Sigmoid colon (tissue), 7 donors: ENCODE data around the gene ADCY2. TPM values are rescaled to one million over a fixed set of nuclear protein-coding genes. Genes with fewer than 3 reads are reported as not detected.

Experiments
- DNase-seq: peaks from one replicate; pipeline ENCODE4 v3.0.0-alpha.2; 2019
- H3K27ac ChIP-seq, 4 donors: fragments of 200-600 bp; sonication (generic); one replicate each; pipeline ENCODE4 v1.5.1; 2016 to 2019; ENCODE audit warnings: mild to moderate bottlenecking in 1 of 4
- H3K27me3 ChIP-seq, 3 donors: fragments of 200-600 bp; sonication (generic); one replicate each; pipeline ENCODE4 v1.5.1; 2019; ENCODE audit warnings: mild to moderate bottlenecking in 1 of 3
- H3K36me3 ChIP-seq, 4 donors: fragments of 200-600 bp; sonication (generic); one replicate each; pipeline ENCODE4 v1.5.1; 2016 to 2019
- H3K4me1 ChIP-seq, 4 donors: fragments of 200-600 bp; sonication (generic); one replicate each; pipeline ENCODE4 v1.5.1; 2017 to 2019
- H3K4me3 ChIP-seq, 4 donors: fragments of 200-600 bp; sonication (generic); one replicate each; pipeline ENCODE4 v1.5.1; 2017 to 2019; ENCODE audit warnings: mild to moderate bottlenecking in 2 of 4, moderate library complexity in 1 of 4
- H3K9me3 ChIP-seq, 4 donors: fragments of 200-600 bp in 3 of 4; sonication (generic) in 3 of 4; one replicate each; pipeline versions ENCODE4 v1.5.1 to v1.6.1; 2013 to 2019
- CTCF ChIP-seq, 4 experiments: fragments of 450-650 bp in 3 of 4; fragments of 200-600 bp in 1 of 4; IDR thresholded peaks; one replicate each; pipeline ENCODE4 v1.5.1; 2016 to 2019; ENCODE audit warnings: antibody characterized with exemption in 4 of 4, mild to moderate bottlenecking in 3 of 4, moderate library complexity in 2 of 4
- EP300 ChIP-seq, 4 donors: sonication (generic); formaldehyde crosslinking; IDR thresholded peaks; one replicate each; pipeline ENCODE4 v1.6.1; 2017; ENCODE audit warnings: antibody characterized with exemption in 4 of 4
- POLR2A ChIP-seq, 2 donors: fragments of 450-650 bp; IDR thresholded peaks; one replicate each; pipeline ENCODE4 v1.6.1; 2016; ENCODE audit warnings: antibody characterized with exemption in 2 of 2, mild to moderate bottlenecking in 2 of 2, moderate library complexity in 2 of 2
- POLR2AphosphoS5 ChIP-seq, 4 donors: sonication (generic); formaldehyde crosslinking; IDR thresholded peaks; one replicate each; pipeline ENCODE4 v1.6.1; 2017; ENCODE audit warnings: antibody characterized with exemption in 4 of 4
- WGBS, 2 donors: extraction: QIAGEN DNeasy Blood & Tissue Kit; methylation state at CpG; one replicate each; pipeline ENCODE4 v1.1.7; 2013; 5-methylcytosine and 5-hydroxymethylcytosine counted together
- intact Hi-C: fragments of 100-400 bp; cut with DNase I; formaldehyde crosslinking; loops from one replicate; pipeline ENCODE4 v1.15.1; 2023
- polyA plus RNA-seq, 3 donors: library from polyadenylated mRNA; stranded (reverse); fragments of 200-250 nt; gene quantifications; one replicate each; pipeline ENCODE4 v1.2.3, GENCODE V29; 2013
- total RNA-seq, 4 donors: library from RNA; depleted of rRNA; stranded (reverse); fragments of >200 nt; gene quantifications; one replicate each; pipeline ENCODE4 v1.1.0, GENCODE V29; 2016
- donor health status: healthy with polysubstance abuse.
- donor health status: Bipolar disorder and iron deficiency.
- donor health status: healthy.

Gene ADCY2
- total and polyA plus RNA-seq, 7 donors = 0.69 to 9.5 (median 4.4) TPM

- Histone ChIP-seq H3K27ac (no peak overlapping the region), H3K4me3 (no peak overlapping the region), H3K9me3 (no peaks in the 10 kb centered on the region), H3K4me1 (peaks cover 0 to 10% (median 0%) of the 10 kb centered on the region in 4 donors), H3K27me3 (no peaks in the 10 kb centered on the region), H3K36me3 (no peaks in the 10 kb centered on the region)
- intact Hi-C loops = no loop called here
- TF ChIP-seq EP300 (IDR thresholded peaks at IDR 0.05) (no peak), CTCF (IDR thresholded peaks at IDR 0.05) (no peak), POLR2AphosphoS5 (IDR thresholded peaks at IDR 0.05) (no peak), POLR2A (IDR thresholded peaks at IDR 0.05) (no peak)
- DNase-seq = no peak
- 83 to 84% methylated on average over 4 of the region's 4 CpGs for WGBS, 2 donors
Measured at GRCh38 chr5:7808998-7809397, 413.1 kb downstream of the ADCY2 start.

GRCh38 chr5:7811715-7812114 is 415.8 kb downstream of the ADCY2 start:
- DNase-seq = no peak
- TF ChIP-seq POLR2A (IDR thresholded peaks at IDR 0.05) (no peak), EP300 (IDR thresholded peaks at IDR 0.05) (no peak), POLR2AphosphoS5 (IDR thresholded peaks at IDR 0.05) (no peak)
- H3K27ac ChIP-seq = no peak overlapping the region

GRCh38 chr5:7813007-7813406 is 417.1 kb downstream of the ADCY2 start:
- no peaks in the 10 kb centered on the region for H3K27me3 ChIP-seq
- peaks cover 0 to 10% (median 7%) of the 10 kb centered on the region in 4 donors for H3K4me1 ChIP-seq
- no peaks in the 10 kb centered on the region for H3K9me3 ChIP-seq
- peak overlapping the region in 1 of 4 donors; percentile 34 for H3K27ac ChIP-seq
- no peak for TF ChIP-seq CTCF (IDR thresholded peaks at IDR 0.05)
- no peak for TF ChIP-seq POLR2AphosphoS5 (IDR thresholded peaks at IDR 0.05)
- TF ChIP-seq EP300 (IDR thresholded peaks at IDR 0.05) = no peak
- no peak for TF ChIP-seq POLR2A (IDR thresholded peaks at IDR 0.05)
- intact Hi-C loops = loop anchor here (10.0 kb wide), 1 partner anchor 1048 kb away; no protein-coding TSS in a partner anchor
- H3K36me3 ChIP-seq = no peaks in the 10 kb centered on the region
- DNase-seq = no peak
- WGBS, 2 donors = 28 to 59% methylated on average over 2 of the region's 2 CpGs
- H3K4me3 ChIP-seq = no peak overlapping the region

More at GRCh38 chr5:7811715-7812114, 415.8 kb downstream of the ADCY2 start:
- WGBS, 2 donors = 34 to 48% methylated on average over 5 of the region's 5 CpGs
- no peaks in the 10 kb centered on the region for H3K9me3 ChIP-seq
- intact Hi-C loops = loop anchor here (10.0 kb wide), 1 partner anchor 1047 kb away; no protein-coding TSS in a partner anchor
- no peaks in the 10 kb centered on the region for H3K27me3 ChIP-seq
- no peaks in the 10 kb centered on the region for H3K36me3 ChIP-seq
- H3K4me3 ChIP-seq = no peak overlapping the region
- H3K4me1 ChIP-seq = peaks cover 0 to 10% (median 7%) of the 10 kb centered on the region in 4 donors

- H3K4me1 ChIP-seq = peaks cover 0 to 10% (median 7%) of the 10 kb centered on the region in 4 donors
- H3K27me3 ChIP-seq = no peaks in the 10 kb centered on the region
- TF ChIP-seq POLR2AphosphoS5 (IDR thresholded peaks at IDR 0.05) (no peak), EP300 (IDR thresholded peaks at IDR 0.05) (no peak), CTCF (IDR thresholded peaks at IDR 0.05) (no peak), POLR2A (IDR thresholded peaks at IDR 0.05) (no peak)
- H3K9me3 ChIP-seq = no peaks in the 10 kb centered on the region
- H3K4me3 ChIP-seq = no peak overlapping the region
- 64 to 74% methylated on average over 3 of the region's 3 CpGs for WGBS, 2 donors
- peak overlapping the region in 1 of 4 donors; percentile 34 for H3K27ac ChIP-seq
- H3K36me3 ChIP-seq = no peaks in the 10 kb centered on the region
- intact Hi-C loops = loop anchor here (10.0 kb wide), 1 partner anchor 1049 kb away; no protein-coding TSS in a partner anchor
- no peak for DNase-seq
Measured at GRCh38 chr5:7813576-7813975, 417.6 kb downstream of the ADCY2 start.

GRCh38 chr5:7814816-7815215 is 418.9 kb downstream of the ADCY2 start:
- 89 to 92% methylated on average over 10 of the region's 10 CpGs for WGBS, 2 donors
- intact Hi-C loops = loop anchor here (5.0 to 10.0 kb wide), 2 partner anchors 68 to 1050 kb away; no protein-coding TSS in a partner anchor

More at GRCh38 chr5:7814816-7815215, 418.9 kb downstream of the ADCY2 start:
- H3K4me1 ChIP-seq = peaks cover 0 to 10% (median 7%) of the 10 kb centered on the region in 4 donors
- H3K36me3 ChIP-seq = no peaks in the 10 kb centered on the region
- no peak for DNase-seq
- no peak overlapping the region for H3K4me3 ChIP-seq
- no peaks in the 10 kb centered on the region for H3K27me3 ChIP-seq
- TF ChIP-seq POLR2A (IDR thresholded peaks at IDR 0.05) (no peak), CTCF (IDR thresholded peaks at IDR 0.05) (no peak), EP300 (IDR thresholded peaks at IDR 0.05) (no peak), POLR2AphosphoS5 (IDR thresholded peaks at IDR 0.05) (no peak)
- no peak overlapping the region for H3K27ac ChIP-seq
- no peaks in the 10 kb centered on the region for H3K9me3 ChIP-seq
